GM21528 (cell line): Measurements from ENCODE around the gene STK10.
A peak's percentile ranks its signal among the peaks of the same experiment; 100 is the strongest.
"Not testable (repeated sequence)": the region's sequence is repeated elsewhere in the genome, so short reads cannot be mapped to it uniquely, and the experiment has no call there.

ENCODE experiments used
- ATAC-seq: cut with Tn5 transposase; IDR thresholded peaks from one replicate; pipeline ENCODE4 v1.9.1; 2021; ENCODE audit warnings: mild to moderate bottlenecking, moderate library complexity; ENCODE audit not compliant: unreplicated experiment, low FRiP score

The STK10 gene

DNA sequence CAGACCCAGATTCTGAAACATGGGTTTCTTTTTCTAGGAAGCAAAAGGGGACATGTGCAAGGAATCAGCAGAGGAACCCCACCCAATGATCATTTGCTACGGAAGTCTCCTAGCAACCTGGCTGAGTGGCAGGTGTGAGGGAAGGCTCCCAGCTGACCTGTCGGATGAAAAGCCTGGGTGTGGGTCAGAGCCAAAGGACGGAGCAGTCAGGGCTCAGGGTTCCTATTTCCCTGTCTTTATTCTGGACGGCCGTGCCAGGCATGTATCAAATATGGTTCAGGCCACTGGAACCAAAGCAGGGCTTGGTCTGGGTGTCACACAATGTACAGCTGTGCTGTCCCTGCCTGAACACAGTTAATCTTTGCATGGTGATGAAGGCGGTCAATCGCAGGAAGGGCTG is 20.1 kb downstream of the STK10 start:
- ATAC-seq, result no peak

DNA sequence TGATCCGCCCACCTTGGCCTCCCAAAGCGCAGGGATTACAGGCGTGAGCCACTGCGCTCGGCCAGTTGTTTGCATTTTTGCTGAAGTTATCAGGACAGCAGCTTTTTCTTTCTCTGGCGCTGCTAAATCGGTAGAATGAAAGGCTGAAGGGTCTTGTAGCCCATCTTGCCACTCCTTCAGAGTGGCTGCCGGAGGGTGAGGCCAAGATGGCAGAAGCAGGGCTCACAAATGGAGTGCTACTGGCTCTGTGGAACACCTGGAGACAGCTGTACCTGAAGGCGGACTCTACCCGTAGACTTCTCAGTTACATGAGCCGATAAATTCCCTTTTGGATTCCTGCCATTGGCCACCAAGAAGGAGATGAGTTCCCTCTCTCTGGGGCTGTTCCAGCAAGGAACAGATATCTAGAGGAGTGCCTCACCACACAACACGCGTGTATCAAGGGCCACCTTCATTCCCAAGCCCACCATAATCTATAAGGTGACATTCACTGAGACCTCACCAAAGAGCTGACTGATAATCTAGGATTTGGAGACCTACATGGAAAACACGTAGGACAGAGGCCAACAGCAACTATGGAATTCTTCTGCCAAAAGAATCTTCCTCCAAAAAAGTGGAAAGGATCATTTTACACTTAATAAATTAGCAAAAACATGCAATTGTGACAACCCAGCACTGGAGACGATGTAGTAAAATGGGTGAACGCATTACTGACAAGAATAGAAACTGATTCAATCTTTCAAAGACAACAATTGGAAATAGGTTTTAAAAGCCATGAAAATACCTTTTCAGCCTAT is 21.8 kb downstream of the STK10 start:
- no peak for ATAC-seq

DNA sequence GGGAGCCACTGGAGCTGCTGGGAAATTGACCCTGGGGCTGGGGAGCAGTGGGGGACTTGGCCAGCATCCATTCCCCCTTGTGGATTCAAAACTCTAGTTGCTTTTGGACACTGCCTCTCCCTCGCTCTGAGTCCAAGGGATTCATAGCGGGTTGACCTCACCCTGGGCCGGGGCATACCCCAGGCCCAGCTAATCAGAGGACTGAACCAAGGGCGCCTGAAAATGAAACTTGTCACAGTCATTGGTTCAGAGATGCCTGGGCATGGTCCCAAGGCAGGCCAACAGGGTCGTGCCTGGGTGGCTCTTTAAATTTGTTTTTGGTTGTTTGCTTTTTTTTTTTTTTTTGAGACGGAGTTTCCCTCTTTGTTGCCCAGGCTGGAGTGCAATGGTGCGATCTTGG is 22.6 kb downstream of the STK10 start:
- peak; percentile 54 for ATAC-seq

DNA sequence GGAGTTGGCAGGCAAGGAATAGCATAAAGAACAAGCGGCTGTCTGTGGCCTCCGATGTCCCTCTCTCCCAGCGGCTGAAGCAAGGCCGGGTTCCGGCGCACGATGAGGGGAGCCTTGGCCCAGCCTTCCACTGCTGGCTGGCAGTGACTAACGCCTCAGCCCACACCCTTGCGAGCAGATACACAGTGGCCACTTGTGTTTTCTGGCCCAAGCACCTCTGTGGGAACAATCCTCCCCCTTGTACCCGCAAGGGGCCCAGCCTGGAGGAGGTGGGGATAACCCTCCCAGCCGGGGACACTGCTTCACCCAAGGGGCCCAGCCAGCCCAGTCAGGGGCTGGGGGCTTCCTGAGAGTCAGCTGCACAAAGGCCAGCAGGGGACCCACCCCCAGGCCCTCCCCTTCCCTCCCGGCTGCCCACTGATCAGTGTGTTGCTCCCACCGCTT is 23.2 kb downstream of the STK10 start:
- no peak for ATAC-seq

DNA sequence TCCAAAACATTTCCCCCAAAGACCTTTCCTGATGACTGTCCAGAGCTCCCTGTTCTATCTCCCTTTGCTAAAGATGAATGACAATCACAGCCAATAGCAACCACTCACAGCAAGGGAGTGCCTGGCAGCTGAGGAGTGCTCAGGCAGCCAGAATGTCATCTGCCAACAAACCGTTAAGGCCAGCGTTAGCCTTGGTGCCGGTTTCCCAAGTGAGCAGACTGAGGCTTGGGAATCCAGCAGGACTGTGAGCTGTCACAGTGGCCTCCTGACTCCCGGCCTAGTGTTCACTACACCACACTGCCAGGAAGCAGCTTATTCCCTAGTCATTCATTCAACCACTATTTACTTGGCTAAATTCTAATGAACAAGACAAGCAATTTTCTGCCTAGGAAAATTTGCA is 24.7 kb downstream of the STK10 start:
- ATAC-seq, result no peak

DNA sequence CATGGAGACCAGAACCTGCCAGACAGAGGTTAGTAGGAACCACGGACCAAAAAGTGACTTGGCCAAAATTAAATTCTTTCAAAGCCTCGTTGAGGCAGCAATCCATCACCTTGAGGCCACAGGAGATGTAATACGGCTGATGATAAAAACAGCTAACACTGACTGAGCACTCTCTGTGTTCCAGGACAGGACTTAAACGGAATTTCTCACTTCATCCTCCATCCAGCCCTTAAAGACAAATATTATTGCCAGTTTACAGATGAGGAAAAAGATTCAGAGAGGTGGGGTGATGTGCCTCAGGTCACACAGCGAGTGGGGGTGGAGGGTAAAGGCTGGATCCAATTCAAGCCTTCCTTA is 25.1 kb downstream of the STK10 start:
- ATAC-seq, result no peak

DNA sequence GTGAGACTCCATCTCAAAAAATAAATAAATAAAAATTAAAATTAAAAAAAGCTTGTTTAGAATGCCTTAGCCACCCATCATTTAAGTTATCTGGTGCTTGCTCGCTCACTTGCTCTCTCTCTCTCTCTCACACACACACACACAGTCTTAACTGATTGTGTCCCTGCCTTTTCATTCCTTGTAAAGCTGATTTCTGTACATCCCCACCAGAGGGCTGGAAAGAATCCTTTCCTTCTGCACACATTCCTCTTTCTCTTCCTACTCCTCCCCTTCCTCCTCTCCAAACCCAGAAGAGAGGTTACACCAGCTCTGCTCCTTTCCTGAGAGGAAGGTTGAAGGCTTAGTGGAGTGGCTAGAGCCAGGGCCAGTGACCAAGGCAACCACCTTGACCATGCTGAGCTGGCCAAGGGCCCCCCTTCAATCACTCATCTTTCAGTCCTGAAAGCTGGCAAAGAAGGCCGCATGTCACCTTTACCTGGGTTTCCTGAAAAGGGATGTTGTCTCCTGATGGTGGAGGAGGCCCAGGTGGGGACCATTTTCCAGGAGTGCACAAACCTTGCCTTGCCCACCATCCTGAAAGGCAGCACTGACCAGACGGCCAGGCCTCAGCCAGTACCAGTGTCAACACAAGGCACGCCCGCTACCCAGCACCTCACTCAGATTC is 25.6 kb downstream of the STK10 start:
- ATAC-seq, result no peak

DNA sequence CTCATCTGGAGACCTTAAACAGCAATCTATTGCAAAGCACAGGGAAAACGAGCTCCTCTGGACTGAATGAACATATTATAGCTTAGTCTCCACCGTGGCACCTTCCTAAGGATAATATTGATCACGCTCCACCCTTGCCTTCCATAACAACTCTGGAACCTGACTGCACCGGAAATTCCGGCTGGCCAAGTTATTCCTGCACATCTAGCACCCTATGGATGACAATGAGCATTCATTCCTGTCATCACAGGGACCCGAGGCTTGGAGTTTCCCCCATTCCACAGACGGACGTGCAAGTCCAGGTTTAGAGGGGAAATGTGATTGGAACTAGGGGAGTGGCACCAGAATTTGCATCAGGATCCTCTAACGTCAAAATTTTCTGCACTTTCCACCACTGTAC is 27.5 kb downstream of the STK10 start:
- no peak for ATAC-seq

DNA sequence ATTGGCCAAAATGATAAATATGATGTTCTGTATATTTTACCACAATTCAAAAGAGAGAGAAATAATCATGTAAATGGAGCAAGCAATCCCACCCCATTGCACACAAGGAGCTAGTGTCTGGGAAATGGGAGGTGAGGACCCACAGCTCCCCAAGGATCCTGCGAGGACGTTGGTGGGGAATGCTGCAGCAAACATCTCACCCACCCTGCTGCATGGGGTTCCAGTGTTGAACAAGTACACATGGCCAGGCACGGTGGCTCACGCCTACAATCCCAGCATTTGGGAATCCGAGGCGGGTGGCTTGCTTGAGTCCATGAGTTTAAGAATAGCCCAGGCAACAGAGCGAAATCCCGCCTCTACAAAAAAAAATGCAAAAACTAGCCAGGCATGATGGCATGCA is 29.0 kb downstream of the STK10 start:
- no peak for ATAC-seq

DNA sequence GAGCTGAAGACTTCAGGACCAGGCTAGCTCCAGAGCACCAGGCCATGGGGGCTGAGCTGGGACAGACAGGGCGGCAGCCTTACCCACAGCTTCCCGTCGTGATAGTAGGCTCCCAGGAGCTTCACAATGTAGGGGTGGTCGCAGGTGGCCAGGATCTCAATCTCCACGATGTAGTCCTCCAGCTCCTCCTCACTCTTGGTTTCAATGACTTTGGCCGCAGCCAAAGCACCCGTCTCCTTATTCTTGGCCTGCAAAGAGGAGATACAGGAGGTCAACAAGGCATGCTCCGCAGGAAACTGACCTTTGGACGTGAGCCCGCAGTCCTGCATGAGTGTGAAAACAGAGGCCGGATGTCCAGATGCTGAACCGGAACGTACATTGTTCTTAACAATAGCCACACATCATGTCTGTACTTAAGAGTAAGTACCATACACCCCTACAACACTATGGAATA is 31.5 kb downstream of the STK10 start:
- ATAC-seq, result no peak

DNA sequence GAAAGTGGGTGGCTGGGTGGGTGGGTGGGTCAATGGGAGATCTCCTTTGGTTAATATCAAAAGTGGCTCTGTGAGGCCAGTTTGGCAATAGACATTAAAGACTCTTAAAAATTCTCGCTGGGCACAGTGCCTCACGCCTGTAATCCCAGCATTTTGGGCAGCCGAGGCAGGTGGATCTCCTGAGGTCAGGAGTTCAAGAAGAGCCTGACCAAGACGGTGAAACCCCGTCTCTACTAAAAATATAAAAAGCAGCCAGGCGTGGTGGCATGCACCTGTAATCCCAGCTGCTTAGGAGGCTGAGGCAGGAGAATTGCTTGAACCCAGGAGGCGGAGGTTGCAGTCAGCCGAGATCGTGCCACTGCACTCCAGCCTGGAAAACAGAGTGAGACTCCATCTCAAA is 32.9 kb downstream of the STK10 start:
- not testable (repeated sequence) for ATAC-seq

DNA sequence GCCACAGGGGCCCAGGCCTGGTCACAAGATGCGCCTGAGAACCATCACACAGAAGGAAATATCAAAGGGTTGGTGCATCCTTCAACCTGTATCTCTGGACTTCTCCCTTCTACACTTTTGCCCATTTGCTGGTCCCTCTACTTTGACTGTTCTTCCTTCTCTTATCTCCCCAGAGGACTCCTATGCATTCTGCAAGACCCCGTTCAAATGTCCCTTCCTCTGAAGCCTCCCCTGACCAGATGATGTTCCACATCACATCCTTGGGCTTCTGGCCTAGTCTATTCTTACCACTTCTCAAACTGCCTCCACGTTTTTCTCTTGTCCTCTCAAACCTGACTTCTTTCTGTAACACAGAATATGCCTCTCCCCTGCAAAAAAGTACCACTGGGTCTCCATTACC is 34.3 kb downstream of the STK10 start:
- ATAC-seq, result no peak

DNA sequence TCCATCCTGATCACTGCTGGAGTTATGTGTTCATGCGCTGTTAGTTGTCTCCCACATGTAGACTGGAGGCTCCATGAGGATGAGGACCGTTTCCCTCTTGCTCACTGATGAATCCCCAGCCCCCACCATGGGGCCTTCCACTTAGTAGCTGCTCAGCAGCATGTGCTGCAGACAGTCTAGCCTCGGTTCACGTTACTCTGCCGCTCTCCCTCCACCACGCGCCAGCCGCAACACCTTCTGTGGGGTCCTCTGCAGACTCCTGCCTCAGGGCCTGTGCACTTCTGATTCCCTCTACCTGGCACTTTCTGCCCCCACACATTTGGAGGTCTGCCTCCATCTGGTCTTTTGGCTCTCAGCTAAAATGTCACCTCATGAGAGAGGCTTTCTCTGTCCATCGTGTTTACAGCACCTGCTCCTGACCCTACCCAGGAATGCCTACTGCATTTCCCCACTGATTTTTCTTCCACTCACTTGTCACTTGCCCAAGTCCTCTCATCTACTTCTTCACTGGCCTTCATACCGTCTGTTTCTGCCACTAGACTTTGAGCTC is 36.3 kb downstream of the STK10 start:
- no peak for ATAC-seq

DNA sequence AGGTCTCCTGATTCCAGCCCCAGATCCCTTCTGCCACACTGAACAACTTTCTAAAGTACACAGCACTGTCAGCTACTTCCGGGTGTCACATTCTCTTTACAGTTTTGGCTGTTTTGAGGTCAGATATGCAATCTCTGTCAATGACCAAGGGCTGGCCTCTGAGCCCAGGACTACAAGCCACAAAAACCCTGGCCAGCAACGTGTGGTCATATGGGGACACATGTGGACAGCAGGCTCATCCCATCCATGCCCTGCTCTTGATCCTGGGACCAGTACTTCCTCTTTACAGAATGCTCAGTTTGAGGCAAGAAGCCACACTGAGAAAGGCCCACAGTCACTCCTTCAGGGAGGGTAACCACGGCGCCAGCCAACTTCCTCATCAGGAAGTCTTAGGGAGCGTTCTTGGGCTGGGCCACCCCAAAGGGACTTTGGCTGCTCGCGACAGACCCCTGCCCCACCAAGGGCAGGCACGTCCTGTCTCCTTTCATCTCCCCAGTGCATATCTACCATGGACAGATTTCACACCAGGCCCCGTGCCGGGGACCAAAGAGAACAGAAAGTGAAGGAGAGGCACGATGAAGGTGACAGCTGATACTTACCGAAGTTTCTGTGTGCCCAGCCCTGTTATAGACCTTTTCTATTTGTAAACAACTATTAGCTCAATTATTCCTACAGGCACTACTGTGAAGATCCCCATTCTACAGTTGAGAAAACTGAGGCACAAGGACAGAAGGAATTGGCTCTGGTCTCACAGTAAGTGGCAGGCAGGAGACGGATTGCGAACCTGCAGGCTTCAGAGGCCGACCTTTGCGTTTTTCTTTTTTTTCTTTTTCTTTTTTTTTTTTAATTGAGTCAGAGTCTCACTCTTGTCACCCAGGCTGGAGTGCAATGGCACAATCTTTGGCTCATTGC is 37.3 kb downstream of the STK10 start:
- peak; percentile 67 for ATAC-seq

DNA sequence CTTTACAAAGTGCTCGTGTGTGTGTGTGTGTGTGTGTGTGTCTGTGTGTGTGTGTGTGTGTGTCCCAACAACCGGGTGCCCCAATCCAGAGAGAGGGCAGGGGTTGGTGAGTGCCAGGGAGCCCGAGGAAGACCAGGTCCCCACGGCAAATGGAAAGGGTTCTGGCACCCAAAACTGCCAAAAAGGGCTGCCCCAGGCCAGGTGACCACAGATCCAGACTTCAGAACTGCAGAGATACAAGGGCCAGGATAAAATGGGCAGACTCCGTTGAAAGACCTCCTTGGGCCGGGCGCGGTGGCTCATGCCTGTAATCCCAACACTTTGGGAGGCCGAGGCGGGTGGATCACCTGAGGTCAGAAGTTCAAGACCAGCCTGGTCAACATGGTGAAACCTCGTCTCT is 38.5 kb downstream of the STK10 start:
- not testable (repeated sequence) for ATAC-seq

DNA sequence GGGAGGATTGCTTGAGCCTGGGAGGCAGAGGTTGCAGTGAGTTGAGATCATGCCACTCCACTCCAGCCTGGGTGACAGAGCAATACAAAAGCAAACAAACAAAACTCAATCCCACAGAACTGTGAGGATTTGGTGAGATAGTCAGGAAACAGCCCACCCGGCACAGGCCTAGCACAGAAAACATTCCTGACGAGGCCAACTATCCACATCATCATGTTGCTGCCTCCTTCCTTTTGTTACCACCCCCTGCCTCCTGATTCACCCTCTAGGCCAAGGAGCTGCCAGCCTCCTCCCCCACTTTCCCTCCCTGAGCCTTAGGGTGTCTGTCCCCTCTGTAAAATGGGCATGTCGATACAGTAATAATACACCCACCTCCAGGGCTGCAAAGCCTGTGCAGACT is 39.0 kb downstream of the STK10 start:
- ATAC-seq, result no peak

DNA sequence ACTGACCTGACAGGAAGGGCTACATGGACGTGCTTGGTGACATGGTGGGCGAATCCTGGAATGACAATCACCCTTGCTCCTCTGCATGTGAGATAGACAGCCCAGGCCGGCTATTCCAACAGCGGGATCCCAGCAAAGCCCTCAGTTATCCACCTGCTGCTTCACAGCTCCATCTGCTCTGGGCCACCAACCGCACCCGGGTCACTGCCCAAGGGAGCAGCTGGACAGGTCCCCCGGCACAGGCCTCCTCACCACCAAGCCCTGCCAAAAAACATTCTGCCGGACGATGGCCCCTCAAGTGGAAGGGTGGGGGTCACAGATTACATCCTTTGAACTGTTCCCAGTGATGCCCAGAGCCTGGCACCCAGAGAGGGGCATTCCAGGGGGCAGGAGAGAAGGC is 39.6 kb downstream of the STK10 start:
- ATAC-seq, result no peak

DNA sequence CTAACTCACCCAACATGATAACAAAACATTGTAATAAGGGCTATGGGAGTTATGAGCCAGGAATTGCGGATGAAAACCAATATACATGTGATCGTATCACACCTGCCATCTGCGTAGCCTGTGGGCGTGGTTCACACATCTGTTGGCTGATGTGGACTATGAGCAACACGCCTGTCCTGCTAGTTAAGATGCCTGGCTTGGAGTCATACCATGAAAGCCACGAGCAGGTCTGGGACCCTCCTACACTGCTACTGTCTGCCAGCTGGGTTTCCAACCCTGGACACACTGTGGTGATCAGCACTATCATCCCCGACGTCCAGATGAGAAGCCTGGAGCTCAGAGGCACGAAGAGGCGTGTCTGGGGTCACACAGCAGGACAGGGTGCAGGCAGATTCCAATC is 40.2 kb downstream of the STK10 start:
- no peak for ATAC-seq

DNA sequence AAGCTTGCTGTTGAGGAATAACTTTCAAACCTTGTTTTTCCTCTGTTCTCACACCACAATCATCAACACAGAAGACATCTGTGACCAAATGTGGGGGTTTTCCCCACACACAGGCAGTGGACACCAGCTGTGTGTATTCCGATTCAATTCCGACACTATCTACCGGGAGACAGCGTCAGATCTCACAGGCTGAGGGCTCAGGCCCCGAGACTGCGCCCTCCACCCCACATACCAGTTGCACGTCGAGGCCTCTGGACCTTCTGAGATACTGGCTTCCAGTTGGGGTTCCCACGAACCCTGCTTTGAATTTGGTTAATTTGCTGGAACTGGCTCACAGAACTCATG is 41.3 kb downstream of the STK10 start:
- ATAC-seq, result no peak

DNA sequence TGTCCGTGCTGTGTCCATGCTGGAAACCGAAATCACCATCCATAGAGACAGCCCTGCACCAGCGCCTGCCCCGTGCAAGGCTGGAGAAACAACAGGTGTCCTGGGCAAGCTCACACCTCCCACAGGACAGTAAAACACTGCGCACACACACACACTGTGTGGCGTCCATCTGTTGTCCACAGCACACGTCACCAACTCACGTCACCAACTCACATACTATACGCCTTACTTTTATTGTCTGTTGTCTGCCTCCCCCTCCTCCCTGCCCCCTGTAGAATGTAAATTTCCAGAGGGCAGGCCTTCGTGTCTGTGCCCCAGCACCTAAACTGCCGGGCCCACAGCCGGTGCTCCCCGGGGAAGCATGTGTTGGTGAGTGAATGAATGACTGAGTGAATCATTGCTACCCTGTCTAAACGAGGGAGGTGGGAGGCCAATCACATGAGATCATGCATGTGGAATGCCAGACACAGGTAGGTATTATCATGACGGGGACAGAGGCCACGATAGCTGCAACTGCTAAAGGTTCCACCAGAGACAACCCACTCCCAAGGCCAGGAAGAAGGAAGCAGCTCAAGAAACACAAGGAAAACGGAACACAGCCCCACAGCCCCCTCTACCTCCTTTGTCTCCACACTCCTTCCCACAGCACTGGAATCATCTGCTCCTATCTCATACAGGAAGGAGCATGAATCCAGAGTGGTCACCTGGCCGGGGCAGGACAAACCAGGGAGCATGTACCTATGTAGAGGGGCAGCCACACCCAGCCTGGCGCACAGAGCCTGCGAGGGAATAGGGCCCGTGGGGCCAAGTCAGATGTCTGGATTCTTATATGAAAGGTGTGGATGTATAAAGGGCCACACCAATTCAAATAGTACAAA is 41.9 kb downstream of the STK10 start:
- ATAC-seq, result no peak
